GM12878 (cell line): ENCODE data around the gene MARCHF10. TPM values are rescaled to one million over a fixed set of nuclear protein-coding genes. Genes with fewer than 3 reads are reported as not detected.

ENCODE experiments used
- ATAC-seq: fragments of 200-7000 bp; cut with Tn5 transposase; 3 replicates; pipeline ENCODE4 v1.9.1; 2020; ENCODE audit warnings: mild to moderate bottlenecking, moderate library complexity
- BruUV-seq: library from RNA; stranded (reverse); fragments of 400-500 nt; replicated peaks from 2 replicates; lab custom pipeline; 2021; lab: Mats Ljungman, UMichigan
- CTCF ChIA-PET: fragments of 300-600 bp; sonication (Branson Sonifier 250); formaldehyde crosslinking; extraction: SDS; loops from one replicate; lab custom pipeline; 2021; ENCODE audit warnings: inconsistent platforms; lab: Yijun Ruan, JAX
- POLR2A ChIA-PET: fragments of 350-600 bp; formaldehyde crosslinking; extraction: SDS; loops from one replicate; lab custom pipeline; 2021; ENCODE audit warnings: inconsistent platforms; lab: Charles Lee
- RAD21 ChIA-PET: fragments of 300-600 bp; sonication (Branson Sonifier 250); formaldehyde crosslinking; loops from one replicate; lab custom pipeline; 2023; ENCODE audit warnings: antibody characterized with exemption; ENCODE audit not compliant: unreplicated experiment; lab: Charles Lee
- SMC1A ChIA-PET: fragments of 300-600 bp; sonication (Branson Sonifier 250); formaldehyde crosslinking; loops from one replicate; lab custom pipeline; 2023; ENCODE audit not compliant: unreplicated experiment, uncharacterized antibody; lab: Charles Lee
- DNase-seq: peaks from one replicate; pipeline ENCODE4 v3.0.0-alpha.2; 2011; ENCODE audit warnings: low read depth, low spot score
- FAIRE-seq: peaks from 3 replicates; lab custom pipeline; 2011; peaks lifted over from hg19 to GRCh38; lab: Jason Lieb, UNC
- H2AFZ ChIP-seq: 2 replicates; pipeline ENCODE4 v1.6.0; 2011; ENCODE audit warnings: low read depth, low read length, control low read depth; ENCODE audit not compliant: control insufficient read depth
- H3K27ac ChIP-seq: 2 replicates; pipeline ENCODE4 v1.5.1; 2011; ENCODE audit warnings: control low read depth; ENCODE audit not compliant: control insufficient read depth, insufficient read depth
- H3K27me3 ChIP-seq, 2 experiments: replicated peaks in 1 of 2; 2 replicates each; pipeline versions ENCODE4 v1.6.0 to v1.6.1; 2011; ENCODE audit warnings: low read length in 1 of 2; ENCODE audit not compliant: control insufficient read depth in 2 of 2, insufficient read depth in 2 of 2
- H3K36me3 ChIP-seq, 2 experiments: 2 replicates each; pipeline ENCODE4 v1.5.1; 2011; ENCODE audit warnings: low read length in 1 of 2; ENCODE audit not compliant: control insufficient read depth in 2 of 2, insufficient read depth in 2 of 2
- H3K4me1 ChIP-seq: 2 replicates; pipeline ENCODE4 v1.6.1; 2011; ENCODE audit warnings: mild to moderate bottlenecking, low read length, moderate library complexity, mixed read lengths; ENCODE audit not compliant: control insufficient read depth, insufficient read depth
- H3K4me2 ChIP-seq: 2 replicates; pipeline ENCODE4 v1.6.0; 2011; ENCODE audit warnings: control low read depth; ENCODE audit not compliant: control insufficient read depth, insufficient read depth
- H3K4me3 ChIP-seq: fragments of 200-600 bp; sonication (generic); 2 replicates; pipeline ENCODE4 v1.5.1; 2016
- H3K79me2 ChIP-seq: 2 replicates; pipeline ENCODE4 v1.6.0; 2011; ENCODE audit warnings: low read length; ENCODE audit not compliant: control insufficient read depth, insufficient read depth
- H3K9ac ChIP-seq: 2 replicates; pipeline ENCODE4 v1.8.0; 2011; ENCODE audit warnings: low read length, control low read depth, mixed read lengths; ENCODE audit not compliant: control insufficient read depth, insufficient read depth
- H3K9me3 ChIP-seq: replicated peaks from 3 replicates; pipeline ENCODE4 v1.5.1; 2011; ENCODE audit warnings: mild to moderate bottlenecking, low read length; ENCODE audit not compliant: control insufficient read depth, insufficient read depth
- H4K20me1 ChIP-seq: 2 replicates; pipeline ENCODE4 v1.6.0; 2011; ENCODE audit not compliant: control insufficient read depth, insufficient read depth
- BRCA1 ChIP-seq: IDR thresholded peaks from 2 replicates; pipeline ENCODE4 v1.6.1; 2011; ENCODE audit warnings: low read depth, low read length, improper control_type of control experiment
- FOS ChIP-seq: IDR thresholded peaks from 3 replicates; pipeline ENCODE4 v1.6.1; 2011; ENCODE audit warnings: borderline replicate concordance; ENCODE audit not compliant: insufficient read length; ENCODE audit errors: extremely low read depth
- FOXM1 ChIP-seq: IDR thresholded peaks from 2 replicates; pipeline ENCODE4 v1.6.1; 2012; ENCODE audit warnings: low read depth, mild to moderate bottlenecking, inconsistent platforms, low read length, moderate library complexity
- PBX3 ChIP-seq: IDR thresholded peaks from 2 replicates; pipeline ENCODE4 v1.6.1; 2011; ENCODE audit warnings: mild to moderate bottlenecking, low read depth, low read length, moderate library complexity; ENCODE audit not compliant: insufficient replicate concordance
- PKNOX1 ChIP-seq: fragments of 450-650 bp; IDR thresholded peaks from 2 replicates; pipeline ENCODE4 v1.6.1; 2016; ENCODE audit warnings: mild to moderate bottlenecking
- POLR2A ChIP-seq: IDR thresholded peaks from 2 replicates; pipeline ENCODE4 v1.6.1; 2011; ENCODE audit warnings: low read depth, mild to moderate bottlenecking, low read length
- REST ChIP-seq: IDR thresholded peaks from 2 replicates; pipeline ENCODE4 v1.6.1; 2012; ENCODE audit warnings: mild to moderate bottlenecking, low read depth, low read length
- SIN3A ChIP-seq: IDR thresholded peaks from 2 replicates; pipeline ENCODE4 v1.6.1; 2012; ENCODE audit warnings: low read depth, low read length, improper control_type of control experiment
- ZSCAN29 ChIP-seq: fragments of 450-650 bp; IDR thresholded peaks from 2 replicates; pipeline ENCODE4 v1.6.1; 2017; ENCODE audit warnings: mild to moderate bottlenecking, moderate library complexity
- WGBS: methylation state at CpG from one replicate; pipeline ENCODE4 v1.1.6; 2016; ENCODE audit warnings: low lambda C conversion rate; ENCODE audit not compliant: insufficient replicate concordance, insufficient coverage; ENCODE audit errors: missing lambda C conversion rate; 5-methylcytosine and 5-hydroxymethylcytosine counted together
- in situ Hi-C: fragments of 300-500 bp; cut with MboI; formaldehyde crosslinking; loops from 9 replicates; pipeline ENCODE4 v1.14.3; 2018; ENCODE audit warnings: mixed read lengths
- intact Hi-C: fragments of 100-400 bp; cut with micrococcal nuclease; formaldehyde crosslinking; loops from one replicate; pipeline ENCODE4 v1.14.2; 2022; ENCODE audit not compliant: unreplicated experiment
- polyA plus RNA-seq, 11 experiments: library from polyadenylated mRNA; depleted of rRNA in 4 of 11; unstranded in 6 of 11; stranded (reverse) in 5 of 11; fragments of >200 nt; fragmentation: Nextera tagmentation in 4 of 11; fragmentation: Illumina TruSeq in 1 of 11; extraction: Ambion mirVana in 4 of 11; extraction: Trizol in 1 of 11; gene quantifications; 1 replicate in 1 of 11; 2 replicates in 10 of 11; pipeline versions ENCODE4 v1.2.1 to v1.2.3, GENCODE V29; 2011 to 2016; ENCODE audit warnings: inconsistent platforms in 2 of 11, missing spikeins in 2 of 11, low read depth in 1 of 11
- total RNA-seq, 4 experiments: library from RNA; depleted of rRNA in 3 of 4; stranded (reverse); fragments of >200 nt in 3 of 4; fragmentation: Illumina TruSeq in 1 of 4; extraction: Trizol in 1 of 4; gene quantifications; 2 replicates each; pipeline versions ENCODE4 v1.2.1 to v1.2.3, GENCODE V29; 2013 to 2021
- TF ChIP-seq, protein P1 (sequence below): fragments of 450-650 bp; formaldehyde crosslinking; IDR thresholded peaks from 2 replicates; pipeline ENCODE4 v1.4.0; 2020; ENCODE audit warnings: mild to moderate bottlenecking, moderate library complexity
- TF ChIP-seq, protein P2 (sequence below): fragments of 450-650 bp; IDR thresholded peaks from 2 replicates; pipeline ENCODE4 v1.6.1; 2014; ENCODE audit warnings: mild to moderate bottlenecking

MARCHF10 gene
- total and polyA plus RNA-seq, 10 of the 15 experiments (the other 5 are each of a cell fraction or from before 2014, with no cell fraction given), result 0.11 to 0.24 TPM; not detected in 8

DNA sequence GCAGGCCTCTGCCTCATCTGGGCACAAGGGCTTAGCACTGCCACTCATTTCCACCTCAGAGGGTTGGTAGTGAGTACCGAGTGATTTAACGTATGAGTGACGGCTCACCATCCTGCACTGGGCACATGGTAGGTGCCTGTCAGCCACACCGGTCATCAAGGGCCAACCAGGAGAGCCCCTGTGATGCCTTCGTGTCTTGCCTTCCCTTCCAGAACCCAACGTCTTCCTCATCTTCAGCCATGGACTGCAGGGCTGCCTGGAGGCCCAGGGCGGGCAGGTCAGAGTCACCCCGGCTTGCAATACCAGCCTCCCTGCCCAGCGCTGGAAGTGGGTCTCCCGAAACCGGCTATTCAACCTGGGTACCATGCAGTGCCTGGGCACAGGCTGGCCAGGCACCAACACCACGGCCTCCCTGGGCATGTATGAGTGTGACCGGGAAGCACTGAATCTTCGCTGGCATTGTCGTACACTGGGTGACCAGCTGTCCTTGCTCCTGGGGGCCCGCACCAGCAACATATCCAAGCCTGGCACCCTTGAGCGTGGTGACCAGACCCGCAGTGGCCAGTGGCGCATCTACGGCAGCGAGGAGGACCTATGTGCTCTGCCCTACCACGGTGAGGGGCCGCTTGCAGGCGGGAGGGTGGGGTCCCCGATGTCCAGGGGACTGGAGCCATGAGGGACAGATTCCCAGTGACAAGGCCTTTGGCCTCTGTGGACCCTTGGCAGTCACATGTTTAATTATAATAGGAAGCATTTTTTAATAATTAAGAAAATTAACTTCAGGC is 143.6 kb downstream of the MARCHF10 start:
- Histone ChIP-seq H3K9me3 (peaks cover 6% of the 10 kb centered on the region; the same call in 2 of the 3 replicates), H3K4me3 (no peak overlapping the region), H3K27me3 (no peaks in the 10 kb centered on the region; a peak in 1 of 4 replicates), H3K36me3 (no peaks in the 10 kb centered on the region), H3K9ac (no peak overlapping the region), H3K79me2 (no peaks in the 10 kb centered on the region), H3K4me2 (no peak overlapping the region), H3K27ac (no peak overlapping the region), H2AFZ (no peak overlapping the region), H3K4me1 (no peaks in the 10 kb centered on the region), H4K20me1 (no peaks in the 10 kb centered on the region)
- FAIRE-seq (no peak), ATAC-seq (no peak), DNase-seq (no peak)
- BruUV-seq, result no TSS peak
- intact Hi-C loops, result no loop called here
- ChIA-PET CTCF (no interaction called here), POLR2A (no interaction called here), RAD21 (no interaction called here), SMC1A (no interaction called here)
- in situ Hi-C loops, result no loop called here
- 92% methylated on average over 24 of the region's 25 CpGs for WGBS
- TF ChIP-seq, protein P1, sequence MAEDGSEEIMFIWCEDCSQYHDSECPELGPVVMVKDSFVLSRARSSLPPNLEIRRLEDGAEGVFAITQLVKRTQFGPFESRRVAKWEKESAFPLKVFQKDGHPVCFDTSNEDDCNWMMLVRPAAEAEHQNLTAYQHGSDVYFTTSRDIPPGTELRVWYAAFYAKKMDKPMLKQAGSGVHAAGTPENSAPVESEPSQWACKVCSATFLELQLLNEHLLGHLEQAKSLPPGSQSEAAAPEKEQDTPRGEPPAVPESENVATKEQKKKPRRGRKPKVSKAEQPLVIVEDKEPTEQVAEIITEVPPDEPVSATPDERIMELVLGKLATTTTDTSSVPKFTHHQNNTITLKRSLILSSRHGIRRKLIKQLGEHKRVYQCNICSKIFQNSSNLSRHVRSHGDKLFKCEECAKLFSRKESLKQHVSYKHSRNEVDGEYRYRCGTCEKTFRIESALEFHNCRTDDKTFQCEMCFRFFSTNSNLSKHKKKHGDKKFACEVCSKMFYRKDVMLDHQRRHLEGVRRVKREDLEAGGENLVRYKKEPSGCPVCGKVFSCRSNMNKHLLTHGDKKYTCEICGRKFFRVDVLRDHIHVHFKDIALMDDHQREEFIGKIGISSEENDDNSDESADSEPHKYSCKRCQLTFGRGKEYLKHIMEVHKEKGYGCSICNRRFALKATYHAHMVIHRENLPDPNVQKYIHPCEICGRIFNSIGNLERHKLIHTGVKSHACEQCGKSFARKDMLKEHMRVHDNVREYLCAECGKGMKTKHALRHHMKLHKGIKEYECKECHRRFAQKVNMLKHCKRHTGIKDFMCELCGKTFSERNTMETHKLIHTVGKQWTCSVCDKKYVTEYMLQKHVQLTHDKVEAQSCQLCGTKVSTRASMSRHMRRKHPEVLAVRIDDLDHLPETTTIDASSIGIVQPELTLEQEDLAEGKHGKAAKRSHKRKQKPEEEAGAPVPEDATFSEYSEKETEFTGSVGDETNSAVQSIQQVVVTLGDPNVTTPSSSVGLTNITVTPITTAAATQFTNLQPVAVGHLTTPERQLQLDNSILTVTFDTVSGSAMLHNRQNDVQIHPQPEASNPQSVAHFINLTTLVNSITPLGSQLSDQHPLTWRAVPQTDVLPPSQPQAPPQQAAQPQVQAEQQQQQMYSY (CRISPR knock-in tag), result no peak
- no peak for TF ChIP-seq FOXM1
- no peak for TF ChIP-seq FOS
- TF ChIP-seq SIN3A, result no peak
- no peak for TF ChIP-seq BRCA1
- no peak for TF ChIP-seq ZSCAN29
- no peak for TF ChIP-seq REST
- TF ChIP-seq PKNOX1, result no peak
- TF ChIP-seq, protein P2, sequence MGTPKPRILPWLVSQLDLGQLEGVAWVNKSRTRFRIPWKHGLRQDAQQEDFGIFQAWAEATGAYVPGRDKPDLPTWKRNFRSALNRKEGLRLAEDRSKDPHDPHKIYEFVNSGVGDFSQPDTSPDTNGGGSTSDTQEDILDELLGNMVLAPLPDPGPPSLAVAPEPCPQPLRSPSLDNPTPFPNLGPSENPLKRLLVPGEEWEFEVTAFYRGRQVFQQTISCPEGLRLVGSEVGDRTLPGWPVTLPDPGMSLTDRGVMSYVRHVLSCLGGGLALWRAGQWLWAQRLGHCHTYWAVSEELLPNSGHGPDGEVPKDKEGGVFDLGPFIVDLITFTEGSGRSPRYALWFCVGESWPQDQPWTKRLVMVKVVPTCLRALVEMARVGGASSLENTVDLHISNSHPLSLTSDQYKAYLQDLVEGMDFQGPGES, result no peak
- TF ChIP-seq POLR2A, result no peak
- no peak for TF ChIP-seq PBX3
